Measurements from ENCODE around the gene TRIM58. TPM values are rescaled to one million over a fixed set of nuclear protein-coding genes. Genes with fewer than 3 reads are reported as not detected.

TRIM58 gene
- total RNA-seq, 1 donor from 2014 or later = 4.0 TPM

- H3K27me3 ChIP-seq (ENCODE audit: low read depth) = no peaks in the 10 kb centered on the region
- H3K4me1 ChIP-seq = peaks cover 3% of the 10 kb centered on the region
- no peak overlapping the region for H3K27ac ChIP-seq
- no peaks in the 10 kb centered on the region for H3K9me3 ChIP-seq
- DNase-seq = no peak
- no peak overlapping the region for H3K4me3 ChIP-seq
- no peak for TF ChIP-seq CTCF (IDR thresholded peaks at IDR 0.05)
- no peaks in the 10 kb centered on the region for H3K36me3 ChIP-seq
- no peak for ATAC-seq
- intact Hi-C loops (cut with DNase I) = no loop called here
Observed at GRCh38 chr1:247905181-247905580, 48.2 kb downstream of the TRIM58 start.

GRCh38 chr1:247905910-247906503, 49.0 kb downstream of the TRIM58 start:
- ATAC-seq = no peak
- H3K9me3 ChIP-seq = no peaks in the 10 kb centered on the region
- no peaks in the 10 kb centered on the region for H3K36me3 ChIP-seq
- H3K27me3 ChIP-seq (ENCODE audit: low read depth) = no peaks in the 10 kb centered on the region
- TF ChIP-seq CTCF (IDR thresholded peaks at IDR 0.05) = no peak
- no peak for DNase-seq
- H3K4me3 ChIP-seq = peak overlapping the region; percentile 37
- intact Hi-C loops (cut with DNase I) = no loop called here
- peaks cover 3% of the 10 kb centered on the region for H3K4me1 ChIP-seq
- peak overlapping the region; percentile 15 for H3K27ac ChIP-seq

- intact Hi-C loops (cut with DNase I) = no loop called here
- peak overlapping the region; percentile 15 for H3K27ac ChIP-seq
- peaks cover 3% of the 10 kb centered on the region for H3K4me1 ChIP-seq
- H3K4me3 ChIP-seq = peak overlapping the region; percentile 37
- no peaks in the 10 kb centered on the region for H3K27me3 ChIP-seq (ENCODE audit: low read depth)
- TF ChIP-seq CTCF (IDR thresholded peaks at IDR 0.05) = no peak
- no peaks in the 10 kb centered on the region for H3K9me3 ChIP-seq
- no peaks in the 10 kb centered on the region for H3K36me3 ChIP-seq
- ATAC-seq (peak in 1 of 2 donors; percentile 41), DNase-seq (no peak)
Observed at GRCh38 chr1:247906504-247907047, 49.6 kb downstream of the TRIM58 start.

GRCh38 chr1:247908766-247909165, 51.8 kb downstream of the TRIM58 start:
- ATAC-seq = no peak

GRCh38 chr1:247913786-247914185, 56.8 kb downstream of the TRIM58 start:
- H3K4me1 ChIP-seq = no peaks in the 10 kb centered on the region
- no peak for TF ChIP-seq CTCF (IDR thresholded peaks at IDR 0.05)
- H3K9me3 ChIP-seq = no peaks in the 10 kb centered on the region
- no peak overlapping the region for H3K4me3 ChIP-seq
- H3K36me3 ChIP-seq = no peaks in the 10 kb centered on the region
- no peaks in the 10 kb centered on the region for H3K27me3 ChIP-seq (ENCODE audit: low read depth)
- DNase-seq (no peak), ATAC-seq (no peak)
- H3K27ac ChIP-seq = no peak overlapping the region
- intact Hi-C loops (cut with DNase I) = no loop called here

More at GRCh38 chr1:247908766-247909165, 51.8 kb downstream of the TRIM58 start:
- Histone ChIP-seq H3K9me3 (no peaks in the 10 kb centered on the region), H3K27me3 (ENCODE audit: low read depth) (no peaks in the 10 kb centered on the region), H3K36me3 (no peaks in the 10 kb centered on the region), H3K4me3 (no peak overlapping the region), H3K27ac (no peak overlapping the region), H3K4me1 (peaks cover 3% of the 10 kb centered on the region)
- no peak for DNase-seq
- intact Hi-C loops (cut with DNase I) = no loop called here
- TF ChIP-seq CTCF (IDR thresholded peaks at IDR 0.05) = no peak

All from lower lobe of right lung (tissue), 2 donors.